GM23248 (cell line): ENCODE results near the gene LYRM9. TPM values are rescaled to one million over a fixed set of nuclear protein-coding genes. Genes with fewer than 3 reads are reported as not detected.

ENCODE experiments used
- DNase-seq: peaks from one replicate; pipeline ENCODE4 v3.0.0-alpha.2; 2015
- H2AFZ ChIP-seq: fragments of 200-600 bp; sonication (generic); 2 replicates; pipeline ENCODE4 v1.6.1; 2016; ENCODE audit warnings: antibody characterized with exemption
- H3F3A ChIP-seq: fragments of 200-600 bp; sonication (generic); 2 replicates; pipeline ENCODE4 v1.6.1; 2016; ENCODE audit warnings: mild to moderate bottlenecking, antibody characterized with exemption, mixed run types; ENCODE audit not compliant: insufficient read depth
- H3K27ac ChIP-seq: fragments of 200-600 bp; sonication (generic); 2 replicates; pipeline ENCODE4 v1.5.1; 2016; ENCODE audit warnings: mild to moderate bottlenecking
- H3K27me3 ChIP-seq: fragments of 200-600 bp; sonication (generic); replicated peaks from 2 replicates; pipeline ENCODE4 v1.6.1; 2016; ENCODE audit warnings: mild to moderate bottlenecking; ENCODE audit not compliant: insufficient read depth
- H3K36me3 ChIP-seq: fragments of 200-600 bp; sonication (generic); 2 replicates; pipeline ENCODE4 v1.6.1; 2016; ENCODE audit warnings: low read depth, mild to moderate bottlenecking
- H3K4me1 ChIP-seq: fragments of 200-600 bp; sonication (generic); 2 replicates; pipeline ENCODE4 v1.6.1; 2016; ENCODE audit warnings: mild to moderate bottlenecking; ENCODE audit not compliant: insufficient read depth
- H3K4me2 ChIP-seq: fragments of 200-600 bp; sonication (generic); one replicate; pipeline ENCODE4 v1.6.1; 2016; ENCODE audit warnings: mild to moderate bottlenecking; ENCODE audit not compliant: unreplicated experiment
- H3K4me3 ChIP-seq: fragments of 200-600 bp; sonication (generic); 2 replicates; pipeline ENCODE4 v1.5.1; 2016; ENCODE audit warnings: mild to moderate bottlenecking
- H3K79me2 ChIP-seq: fragments of 200-600 bp; sonication (generic); 2 replicates; pipeline ENCODE4 v1.6.1; 2016; ENCODE audit warnings: mild to moderate bottlenecking; ENCODE audit not compliant: insufficient read depth
- H3K9ac ChIP-seq: fragments of 200-600 bp; sonication (generic); 2 replicates; pipeline ENCODE4 v1.6.1; 2016; ENCODE audit warnings: mild to moderate bottlenecking
- H3K9me2 ChIP-seq: fragments of 200-600 bp; sonication (generic); 2 replicates; pipeline ENCODE4 v1.6.1; 2016; ENCODE audit warnings: mixed run types, mild to moderate bottlenecking, moderate library complexity; ENCODE audit not compliant: insufficient read depth
- H3K9me3 ChIP-seq: fragments of 200-600 bp; sonication (generic); one replicate; pipeline ENCODE4 v1.6.1; 2017; ENCODE audit warnings: low read depth
- H4K20me1 ChIP-seq: fragments of 200-600 bp; sonication (generic); 2 replicates; pipeline ENCODE4 v1.6.0; 2016; ENCODE audit not compliant: insufficient read depth
- EZH2 ChIP-seq: fragments of 200-600 bp; sonication (generic); IDR thresholded peaks from 2 replicates; pipeline ENCODE4 v1.6.1; 2018; ENCODE audit warnings: antibody characterized with exemption, mild to moderate bottlenecking; ENCODE audit not compliant: insufficient read depth, poor library complexity, severe bottlenecking
- EZH2phosphoT487 ChIP-seq: fragments of 200-600 bp; sonication (generic); IDR thresholded peaks from 2 replicates; pipeline ENCODE4 v1.6.1; 2018; ENCODE audit warnings: antibody characterized with exemption, moderate library complexity, mild to moderate bottlenecking, low read depth; ENCODE audit not compliant: insufficient read depth
- WGBS, 2 experiments: methylation state at CpG; one replicate each; pipeline ENCODE4 v1.1.6; 2015 to 2017; ENCODE audit warnings: low lambda C conversion rate in 2 of 2, low coverage in 1 of 2; ENCODE audit errors: missing lambda C conversion rate in 2 of 2; 5-methylcytosine and 5-hydroxymethylcytosine counted together
- in situ Hi-C: fragments of 300-500 bp; cut with MboI; formaldehyde crosslinking; loops from 2 replicates; pipeline ENCODE4 v1.15.0; 2020
- polyA plus RNA-seq: library from polyadenylated mRNA; unstranded; fragments of >200 nt; fragmentation: Nextera tagmentation; extraction: Ambion mirVana; gene quantifications from 2 replicates; pipeline ENCODE4 v1.2.1, GENCODE V29; 2016
- total RNA-seq: library from RNA; depleted of rRNA; stranded (reverse); fragments of >200 nt; shearing (Covaris generic); gene quantifications from 2 replicates; pipeline ENCODE4 v1.2.3, GENCODE V29; 2014

LYRM9 gene
- total and polyA plus RNA-seq, 2 experiments from 2014 or later = 11.3 to 15.4 TPM

- TF ChIP-seq EZH2 (no peak), EZH2phosphoT487 (no peak)
- Histone ChIP-seq H4K20me1 (no peaks in the 10 kb centered on the region), H3K4me2 (no peak overlapping the region), H3K79me2 (no peaks in the 10 kb centered on the region), H3K9ac (no peak overlapping the region), H3K4me3 (no peak overlapping the region), H3K4me1 (peaks cover 5% of the 10 kb centered on the region; the same call in 1 of the 2 replicates), H3K27ac (no peak overlapping the region), H3K36me3 (no peaks in the 10 kb centered on the region), H3F3A (0 out of 2 replicates have a peak, but pooled peaks cover 8% of the 10 kb centered on the region), H2AFZ (no peak overlapping the region), H3K9me3 (no peaks in the 10 kb centered on the region), H3K9me2 (no peaks in the 10 kb centered on the region), H3K27me3 (no peaks in the 10 kb centered on the region)
- DNase-seq = no peak
- WGBS, 2 experiments = 64 to 68% methylated on average over 4 of the region's 4 CpGs
- in situ Hi-C loops = no loop called here
Observed at GRCh38 chr17:27907976-27908558, 14.9 kb upstream of the LYRM9 start.

GRCh38 chr17:27906623-27907022 is 13.5 kb upstream of the LYRM9 start:
- no peak for DNase-seq
- no peaks in the 10 kb centered on the region for H3K9me2 ChIP-seq
- H4K20me1 ChIP-seq = no peaks in the 10 kb centered on the region
- H3K4me1 ChIP-seq = peaks cover 5% of the 10 kb centered on the region; the same call in 1 of the 2 replicates
- in situ Hi-C loops = no loop called here
- H3K27ac ChIP-seq = no peak overlapping the region
- no peak overlapping the region for H2AFZ ChIP-seq
- H3K9ac ChIP-seq = no peak overlapping the region
- H3K79me2 ChIP-seq = no peaks in the 10 kb centered on the region
- TF ChIP-seq EZH2phosphoT487 = no peak
- no peak overlapping the region for H3K4me3 ChIP-seq
- H3K27me3 ChIP-seq = no peaks in the 10 kb centered on the region
- WGBS, 2 experiments = 27 to 29% methylated on average over 3 of the region's 3 CpGs
- H3K4me2 ChIP-seq = no peak overlapping the region
- no peaks in the 10 kb centered on the region for H3K9me3 ChIP-seq
- H3F3A ChIP-seq = 0 out of 2 replicates have a peak, but pooled peaks cover 8% of the 10 kb centered on the region
- no peaks in the 10 kb centered on the region for H3K36me3 ChIP-seq

GRCh38 chr17:27906226-27906580 is 13.0 kb upstream of the LYRM9 start:
- Histone ChIP-seq H4K20me1 (no peaks in the 10 kb centered on the region), H3K36me3 (no peaks in the 10 kb centered on the region), H3K4me3 (no peak overlapping the region), H3K4me2 (no peak overlapping the region), H3K9me2 (no peaks in the 10 kb centered on the region), H3K9ac (no peak overlapping the region), H3K27ac (no peak overlapping the region), H2AFZ (no peak overlapping the region), H3K27me3 (no peaks in the 10 kb centered on the region), H3K4me1 (peaks cover 5% of the 10 kb centered on the region; the same call in 1 of the 2 replicates), H3F3A (0 out of 2 replicates have a peak, but pooled peaks cover 8% of the 10 kb centered on the region), H3K79me2 (no peaks in the 10 kb centered on the region), H3K9me3 (no peaks in the 10 kb centered on the region)
- no peak for TF ChIP-seq EZH2phosphoT487
- no peak for TF ChIP-seq EZH2
- in situ Hi-C loops = no loop called here
- no peak for DNase-seq

DNA sequence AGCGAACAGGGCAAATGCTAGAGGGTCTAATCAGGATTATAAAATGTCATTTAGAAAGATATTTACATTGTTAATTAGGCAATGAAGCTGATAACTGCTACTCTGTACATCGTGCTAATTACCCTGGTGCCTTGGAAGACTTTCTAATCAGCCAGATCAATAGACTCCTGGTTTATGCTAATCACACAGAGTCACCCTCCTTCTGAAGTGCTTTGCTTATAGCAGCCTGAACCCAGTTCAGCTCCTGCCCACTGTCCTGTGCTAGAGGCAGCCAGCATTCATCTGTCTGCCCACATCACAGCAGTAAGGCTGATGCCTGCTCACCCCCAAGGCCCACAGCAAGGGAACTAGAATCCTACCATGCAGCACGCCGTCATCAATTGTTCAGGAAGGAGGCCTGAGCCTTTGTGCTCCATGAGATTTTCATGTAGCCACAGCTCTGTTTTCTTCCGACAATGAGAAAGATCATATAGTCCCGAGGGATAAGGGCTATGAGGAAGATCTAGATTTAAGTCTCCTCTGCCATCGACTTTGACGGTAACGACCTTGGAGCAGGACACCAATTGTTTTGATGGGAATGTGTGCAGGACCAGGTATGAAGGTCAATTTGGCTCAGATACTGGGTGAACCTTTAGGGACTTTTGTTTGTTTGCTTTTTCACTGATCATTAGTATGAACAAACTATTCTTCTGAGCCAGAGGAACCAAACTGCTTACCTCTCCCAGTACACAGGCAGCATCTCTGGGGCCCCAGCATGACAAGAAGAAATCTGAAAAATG is 12.5 kb upstream of the LYRM9 start:
- Histone ChIP-seq H3K27me3 (no peaks in the 10 kb centered on the region), H3K4me3 (no peak overlapping the region), H3K4me2 (no peak overlapping the region), H3K4me1 (peaks cover 5% of the 10 kb centered on the region; the same call in 1 of the 2 replicates), H2AFZ (no peak overlapping the region), H3K9me3 (no peaks in the 10 kb centered on the region), H3F3A (0 out of 2 replicates have a peak, but pooled peaks cover 8% of the 10 kb centered on the region), H3K9me2 (no peaks in the 10 kb centered on the region), H3K79me2 (no peaks in the 10 kb centered on the region), H3K9ac (no peak overlapping the region), H4K20me1 (no peaks in the 10 kb centered on the region), H3K36me3 (no peaks in the 10 kb centered on the region), H3K27ac (no peak overlapping the region)
- in situ Hi-C loops = no loop called here
- TF ChIP-seq EZH2phosphoT487 = no peak
- no peak for TF ChIP-seq EZH2
- DNase-seq = no peak
- WGBS, 2 experiments = 59 to 63% methylated on average over 9 of the region's 9 CpGs
